Inflammatory macrophage treated with lipopolysaccharide for 1 hour (primary cell): ENCODE measurements around the gene DGAT2.

Source experiments
- DNase-seq, 2 donors: peaks; one replicate each; pipeline ENCODE4 v3.0.0-alpha.2; 2020 to 2022

DGAT2 gene

GRCh38 chr11:75781831-75782230 lies 13.3 kb downstream of the DGAT2 start:
- DNase-seq = no peak

GRCh38 chr11:75782540-75783263 lies 14.1 kb downstream of the DGAT2 start:
- no peak for DNase-seq

GRCh38 chr11:75783416-75784084 lies 15.0 kb downstream of the DGAT2 start:
- DNase-seq = no peak

- DNase-seq = no peak
Measured at GRCh38 chr11:75784085-75784478, 15.5 kb downstream of the DGAT2 start.

GRCh38 chr11:75784506-75784905 lies 15.9 kb downstream of the DGAT2 start:
- no peak for DNase-seq

GRCh38 chr11:75785187-75785586 lies 16.6 kb downstream of the DGAT2 start:
- no peak for DNase-seq

GRCh38 chr11:75786101-75786736 lies 17.6 kb downstream of the DGAT2 start:
- DNase-seq = no peak

GRCh38 chr11:75789521-75789920 lies 20.9 kb downstream of the DGAT2 start:
- DNase-seq = no peak

- DNase-seq = no peak
Measured at GRCh38 chr11:75790986-75791385, 22.4 kb downstream of the DGAT2 start.

- no peak for DNase-seq
Measured at GRCh38 chr11:75792127-75792731, 23.7 kb downstream of the DGAT2 start.

GRCh38 chr11:75792997-75793800 lies 24.6 kb downstream of the DGAT2 start:
- DNase-seq = no peak

GRCh38 chr11:75793966-75794365 lies 25.4 kb downstream of the DGAT2 start:
- no peak for DNase-seq

- DNase-seq = no peak
Measured at GRCh38 chr11:75795276-75796090, 26.9 kb downstream of the DGAT2 start.

- no peak for DNase-seq
Measured at GRCh38 chr11:75796091-75796435, 27.5 kb downstream of the DGAT2 start.

GRCh38 chr11:75797116-75797515 lies 28.5 kb downstream of the DGAT2 start:
- no peak for DNase-seq

GRCh38 chr11:75797792-75798191 lies 29.2 kb downstream of the DGAT2 start:
- no peak for DNase-seq

GRCh38 chr11:75800136-75800675 lies 31.6 kb downstream of the DGAT2 start:
- DNase-seq = no peak

GRCh38 chr11:75800728-75801361 lies 32.3 kb downstream of the DGAT2 start:
- no peak for DNase-seq

GRCh38 chr11:75801362-75802020 lies 32.9 kb downstream of the DGAT2 start:
- peak; percentile 69 to 84 for DNase-seq

GRCh38 chr11:75802021-75802912 lies 33.7 kb downstream of the DGAT2 start:
- no peak for DNase-seq
